Spleen (tissue), 7 donors: Measurements from ENCODE around the gene RBMS3.

ENCODE experiments used
- POLR2A ChIP-seq, 3 donors: fragments of 450-650 bp; IDR thresholded peaks; one replicate each; pipeline ENCODE4 v1.5.1; 2017; ENCODE audit warnings: antibody characterized with exemption in 3 of 3, mild to moderate bottlenecking in 1 of 3
- POLR2AphosphoS5 ChIP-seq, 3 donors: sonication (generic); formaldehyde crosslinking; IDR thresholded peaks; one replicate each; pipeline ENCODE4 v1.5.1; 2017; ENCODE audit warnings: antibody characterized with exemption in 3 of 3
- TF ChIP-seq, protein P1 (sequence below), 11 experiments: fragments of 200-600 bp in 7 of 11; fragments of 450-650 bp in 4 of 11; sonication (generic) in 4 of 11; IDR thresholded peaks in 8 of 11; conservative IDR thresholded peaks in 3 of 11; 1 replicate in 7 of 11; 2 replicates in 4 of 11; pipeline versions ENCODE4 v1.4.0 to v1.8.0; 2016 to 2021; ENCODE audit warnings: antibody characterized with exemption in 11 of 11, inconsistent platforms in 4 of 11, mild to moderate bottlenecking in 1 of 11
- donor health status: DM: no; HTN: no; CAD: no; lungs with moderate emphysema.
- donor health status: DM: no; HTN: no; CAD: no.
- donor health status: DM: no; HTN: no; CAD: no.

DNA sequence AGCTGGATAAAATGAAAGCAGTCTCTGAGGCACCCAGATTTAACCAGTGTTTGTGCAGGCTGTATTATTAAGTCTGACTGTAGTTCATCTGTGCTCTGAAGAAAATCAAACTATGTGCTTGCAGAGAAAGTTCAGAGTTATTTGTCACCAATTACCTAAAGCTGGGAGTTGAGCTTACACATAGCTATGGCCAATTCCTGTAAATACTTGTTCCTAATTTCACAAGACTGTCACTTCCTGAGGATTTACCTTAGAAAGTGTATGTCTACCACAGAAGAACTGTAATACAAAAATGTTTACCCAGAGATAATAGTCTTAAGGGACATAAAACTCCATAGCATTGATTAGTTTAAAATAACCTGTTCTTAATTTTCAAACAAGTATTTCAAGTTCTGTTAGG, 697.2 kb downstream of the RBMS3 start:
- TF ChIP-seq, protein P1, sequence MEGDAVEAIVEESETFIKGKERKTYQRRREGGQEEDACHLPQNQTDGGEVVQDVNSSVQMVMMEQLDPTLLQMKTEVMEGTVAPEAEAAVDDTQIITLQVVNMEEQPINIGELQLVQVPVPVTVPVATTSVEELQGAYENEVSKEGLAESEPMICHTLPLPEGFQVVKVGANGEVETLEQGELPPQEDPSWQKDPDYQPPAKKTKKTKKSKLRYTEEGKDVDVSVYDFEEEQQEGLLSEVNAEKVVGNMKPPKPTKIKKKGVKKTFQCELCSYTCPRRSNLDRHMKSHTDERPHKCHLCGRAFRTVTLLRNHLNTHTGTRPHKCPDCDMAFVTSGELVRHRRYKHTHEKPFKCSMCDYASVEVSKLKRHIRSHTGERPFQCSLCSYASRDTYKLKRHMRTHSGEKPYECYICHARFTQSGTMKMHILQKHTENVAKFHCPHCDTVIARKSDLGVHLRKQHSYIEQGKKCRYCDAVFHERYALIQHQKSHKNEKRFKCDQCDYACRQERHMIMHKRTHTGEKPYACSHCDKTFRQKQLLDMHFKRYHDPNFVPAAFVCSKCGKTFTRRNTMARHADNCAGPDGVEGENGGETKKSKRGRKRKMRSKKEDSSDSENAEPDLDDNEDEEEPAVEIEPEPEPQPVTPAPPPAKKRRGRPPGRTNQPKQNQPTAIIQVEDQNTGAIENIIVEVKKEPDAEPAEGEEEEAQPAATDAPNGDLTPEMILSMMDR (IDR thresholded peaks at IDR 0.05 in 8 of 11, conservative IDR thresholded peaks at IDR 0.05 in 3 of 11) = no peak
- TF ChIP-seq POLR2A (IDR thresholded peaks at IDR 0.05) = no peak
- TF ChIP-seq POLR2AphosphoS5 (IDR thresholded peaks at IDR 0.05) = no peak
